GM12878 (cell line): ENCODE results near the gene ZNF445. TPM values are rescaled to one million over a fixed set of nuclear protein-coding genes. Genes with fewer than 3 reads are reported as not detected.

ENCODE experiments used
- ATAC-seq: fragments of 200-7000 bp; cut with Tn5 transposase; 3 replicates; pipeline ENCODE4 v1.9.1; 2020; ENCODE audit warnings: mild to moderate bottlenecking, moderate library complexity
- BruUV-seq: library from RNA; stranded (reverse); fragments of 400-500 nt; replicated peaks from 2 replicates; lab custom pipeline; 2021; lab: Mats Ljungman, UMichigan
- CTCF ChIA-PET: fragments of 300-600 bp; sonication (Branson Sonifier 250); formaldehyde crosslinking; extraction: SDS; loops from one replicate; lab custom pipeline; 2021; ENCODE audit warnings: inconsistent platforms; lab: Yijun Ruan, JAX
- POLR2A ChIA-PET: fragments of 350-600 bp; formaldehyde crosslinking; extraction: SDS; loops from one replicate; lab custom pipeline; 2021; ENCODE audit warnings: inconsistent platforms; lab: Charles Lee
- RAD21 ChIA-PET: fragments of 300-600 bp; sonication (Branson Sonifier 250); formaldehyde crosslinking; loops from one replicate; lab custom pipeline; 2023; ENCODE audit warnings: antibody characterized with exemption; ENCODE audit not compliant: unreplicated experiment; lab: Charles Lee
- SMC1A ChIA-PET: fragments of 300-600 bp; sonication (Branson Sonifier 250); formaldehyde crosslinking; loops from one replicate; lab custom pipeline; 2023; ENCODE audit not compliant: unreplicated experiment, uncharacterized antibody; lab: Charles Lee
- DNase-seq: peaks from one replicate; pipeline ENCODE4 v3.0.0-alpha.2; 2011; ENCODE audit warnings: low read depth, low spot score
- FAIRE-seq: peaks from 3 replicates; lab custom pipeline; 2011; peaks lifted over from hg19 to GRCh38; lab: Jason Lieb, UNC
- H2AFZ ChIP-seq: 2 replicates; pipeline ENCODE4 v1.6.0; 2011; ENCODE audit warnings: low read depth, low read length, control low read depth; ENCODE audit not compliant: control insufficient read depth
- H3K27ac ChIP-seq: 2 replicates; pipeline ENCODE4 v1.5.1; 2011; ENCODE audit warnings: control low read depth; ENCODE audit not compliant: control insufficient read depth, insufficient read depth
- H3K27me3 ChIP-seq, 2 experiments: replicated peaks in 1 of 2; 2 replicates each; pipeline versions ENCODE4 v1.6.0 to v1.6.1; 2011; ENCODE audit warnings: low read length in 1 of 2; ENCODE audit not compliant: control insufficient read depth in 2 of 2, insufficient read depth in 2 of 2
- H3K36me3 ChIP-seq, 2 experiments: 2 replicates each; pipeline ENCODE4 v1.5.1; 2011; ENCODE audit warnings: low read length in 1 of 2; ENCODE audit not compliant: control insufficient read depth in 2 of 2, insufficient read depth in 2 of 2
- H3K4me1 ChIP-seq: 2 replicates; pipeline ENCODE4 v1.6.1; 2011; ENCODE audit warnings: mild to moderate bottlenecking, low read length, moderate library complexity, mixed read lengths; ENCODE audit not compliant: control insufficient read depth, insufficient read depth
- H3K4me2 ChIP-seq: 2 replicates; pipeline ENCODE4 v1.6.0; 2011; ENCODE audit warnings: control low read depth; ENCODE audit not compliant: control insufficient read depth, insufficient read depth
- H3K4me3 ChIP-seq: fragments of 200-600 bp; sonication (generic); 2 replicates; pipeline ENCODE4 v1.5.1; 2016
- H3K79me2 ChIP-seq: 2 replicates; pipeline ENCODE4 v1.6.0; 2011; ENCODE audit warnings: low read length; ENCODE audit not compliant: control insufficient read depth, insufficient read depth
- H3K9ac ChIP-seq: 2 replicates; pipeline ENCODE4 v1.8.0; 2011; ENCODE audit warnings: low read length, control low read depth, mixed read lengths; ENCODE audit not compliant: control insufficient read depth, insufficient read depth
- H3K9me3 ChIP-seq: replicated peaks from 3 replicates; pipeline ENCODE4 v1.5.1; 2011; ENCODE audit warnings: mild to moderate bottlenecking, low read length; ENCODE audit not compliant: control insufficient read depth, insufficient read depth
- H4K20me1 ChIP-seq: 2 replicates; pipeline ENCODE4 v1.6.0; 2011; ENCODE audit not compliant: control insufficient read depth, insufficient read depth
- EP300 ChIP-seq, 2 experiments: fragments of 150-350 bp in 1 of 2; IDR thresholded peaks; 2 replicates each; pipeline ENCODE4 v1.6.1; 2011 to 2012; ENCODE audit warnings: low read depth in 2 of 2, low read length in 2 of 2, borderline replicate concordance in 1 of 2, improper control_type of control experiment in 1 of 2, inconsistent platforms in 1 of 2; ENCODE audit not compliant: control insufficient read depth in 1 of 2
- ETV6 ChIP-seq, 2 experiments: fragments of 450-650 bp in 1 of 2; IDR thresholded peaks in 1 of 2; conservative IDR thresholded peaks in 1 of 2; 2 replicates each; pipeline ENCODE4 v1.6.1; 2014; ENCODE audit warnings: antibody characterized with exemption in 1 of 2, borderline replicate concordance in 1 of 2, low read depth in 1 of 2, mild to moderate bottlenecking in 1 of 2, moderate library complexity in 1 of 2
- FOXM1 ChIP-seq: IDR thresholded peaks from 2 replicates; pipeline ENCODE4 v1.6.1; 2012; ENCODE audit warnings: low read depth, mild to moderate bottlenecking, inconsistent platforms, low read length, moderate library complexity
- MEF2B ChIP-seq: fragments of 450-650 bp; IDR thresholded peaks from 2 replicates; pipeline ENCODE4 v1.6.1; 2018; ENCODE audit warnings: mild to moderate bottlenecking, moderate library complexity; ENCODE audit not compliant: partially characterized antibody, poor library complexity, severe bottlenecking
- MTA2 ChIP-seq: fragments of 450-650 bp; IDR thresholded peaks from 2 replicates; pipeline ENCODE4 v1.6.1; 2016; ENCODE audit warnings: low read depth, mild to moderate bottlenecking, moderate library complexity
- MTA3 ChIP-seq: IDR thresholded peaks from 2 replicates; pipeline ENCODE4 v1.6.1; 2012; ENCODE audit warnings: low read length, inconsistent platforms, borderline replicate concordance
- MYB ChIP-seq: fragments of 150-350 bp; IDR thresholded peaks from 2 replicates; pipeline ENCODE4 v1.6.1; 2014; ENCODE audit warnings: mild to moderate bottlenecking, low read depth, low read length, borderline replicate concordance
- NFXL1 ChIP-seq: fragments of 450-650 bp; IDR thresholded peaks from 2 replicates; pipeline ENCODE4 v1.6.1; 2017; ENCODE audit warnings: antibody characterized with exemption, mild to moderate bottlenecking, borderline replicate concordance
- NFYB ChIP-seq: IDR thresholded peaks from 2 replicates; pipeline ENCODE4 v1.6.1; 2011; ENCODE audit warnings: low read depth, mild to moderate bottlenecking, low read length, improper control_type of control experiment, moderate library complexity; ENCODE audit not compliant: insufficient read depth
- PAX5 ChIP-seq: IDR thresholded peaks from 2 replicates; pipeline ENCODE4 v1.6.1; 2011; ENCODE audit warnings: low read depth, low read length, borderline replicate concordance
- STAT1 ChIP-seq: fragments of 450-650 bp; conservative IDR thresholded peaks from 2 replicates; pipeline ENCODE4 v1.6.1; 2014; ENCODE audit warnings: antibody characterized with exemption, mild to moderate bottlenecking
- ZNF217 ChIP-seq: fragments of 450-650 bp; IDR thresholded peaks from 2 replicates; pipeline ENCODE4 v1.6.1; 2017; ENCODE audit warnings: antibody characterized with exemption, mild to moderate bottlenecking
- ZNF274 ChIP-seq: IDR thresholded peaks from one replicate; pipeline ENCODE4 v1.8.0; 2011; ENCODE audit not compliant: insufficient read length, insufficient read depth
- ZNF384 ChIP-seq: IDR thresholded peaks from 2 replicates; pipeline ENCODE4 v1.6.1; 2012; ENCODE audit warnings: low read depth, mild to moderate bottlenecking, low read length, improper control_type of control experiment, borderline replicate concordance
- WGBS: methylation state at CpG from one replicate; pipeline ENCODE4 v1.1.6; 2016; ENCODE audit warnings: low lambda C conversion rate; ENCODE audit not compliant: insufficient replicate concordance, insufficient coverage; ENCODE audit errors: missing lambda C conversion rate; 5-methylcytosine and 5-hydroxymethylcytosine counted together
- in situ Hi-C: fragments of 300-500 bp; cut with MboI; formaldehyde crosslinking; loops from 9 replicates; pipeline ENCODE4 v1.14.3; 2018; ENCODE audit warnings: mixed read lengths
- intact Hi-C: fragments of 100-400 bp; cut with micrococcal nuclease; formaldehyde crosslinking; loops from one replicate; pipeline ENCODE4 v1.14.2; 2022; ENCODE audit not compliant: unreplicated experiment
- polyA plus RNA-seq, 11 experiments: library from polyadenylated mRNA; depleted of rRNA in 4 of 11; unstranded in 6 of 11; stranded (reverse) in 5 of 11; fragments of >200 nt; fragmentation: Nextera tagmentation in 4 of 11; fragmentation: Illumina TruSeq in 1 of 11; extraction: Ambion mirVana in 4 of 11; extraction: Trizol in 1 of 11; gene quantifications; 1 replicate in 1 of 11; 2 replicates in 10 of 11; pipeline versions ENCODE4 v1.2.1 to v1.2.3, GENCODE V29; 2011 to 2016; ENCODE audit warnings: inconsistent platforms in 2 of 11, missing spikeins in 2 of 11, low read depth in 1 of 11
- total RNA-seq, 4 experiments: library from RNA; depleted of rRNA in 3 of 4; stranded (reverse); fragments of >200 nt in 3 of 4; fragmentation: Illumina TruSeq in 1 of 4; extraction: Trizol in 1 of 4; gene quantifications; 2 replicates each; pipeline versions ENCODE4 v1.2.1 to v1.2.3, GENCODE V29; 2013 to 2021
- TF ChIP-seq, protein P1 (sequence below): fragments of 450-650 bp; IDR thresholded peaks from 2 replicates; pipeline ENCODE4 v1.6.1; 2017; ENCODE audit warnings: mild to moderate bottlenecking

Gene ZNF445
- total and polyA plus RNA-seq, 10 of the 15 experiments (the other 5 are each of a cell fraction or from before 2014, with no cell fraction given), result 0.80 to 14.4 (median 5.6) TPM

DNA sequence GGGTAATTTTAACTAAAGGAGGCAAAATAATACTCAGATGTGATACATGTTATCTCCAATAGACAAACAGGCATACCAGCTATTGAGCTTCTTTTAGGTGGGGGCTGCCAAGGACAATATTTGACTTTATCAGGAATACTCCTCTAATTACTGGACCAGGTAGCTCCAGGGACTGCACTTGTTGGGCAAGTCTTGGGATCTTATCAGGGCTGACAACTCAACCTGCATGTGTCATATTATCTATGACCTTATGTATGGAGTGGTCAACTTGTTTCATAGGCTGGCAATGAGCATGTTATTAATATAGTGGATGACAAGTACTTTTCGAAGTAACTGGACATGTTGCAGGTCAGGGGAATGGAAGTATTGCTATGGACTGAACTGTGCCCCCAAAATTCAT lies 15.0 kb upstream of the ZNF445 start (continued):
- TF ChIP-seq EP300 (IDR thresholded peaks at IDR 0.05; ENCODE audit: borderline replicate concordance in 1 of 2, control insufficient read depth in 1 of 2, low read depth in 2 of 2, low read length in 2 of 2), result no peak
- TF ChIP-seq, all 136 proteins: peak for 0

DNA sequence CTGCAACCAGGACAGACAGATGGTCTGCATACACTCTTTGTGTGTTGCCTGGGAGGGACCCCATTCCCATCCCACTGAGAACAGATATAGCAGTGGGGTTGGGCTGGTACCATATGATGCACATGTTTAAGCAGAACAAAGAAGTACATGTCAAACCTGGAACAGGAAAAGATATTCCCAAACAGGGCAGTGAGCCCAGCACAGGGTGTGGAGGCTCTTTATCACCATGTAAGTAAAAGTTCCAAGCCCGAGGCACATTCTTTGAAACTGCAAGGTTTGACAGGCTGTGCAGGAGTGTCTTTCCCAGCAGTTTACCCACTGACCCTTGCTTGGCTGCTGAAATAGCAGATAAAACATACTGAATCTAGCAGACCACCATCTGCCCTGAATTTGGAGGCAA lies 5.3 kb upstream of the ZNF445 start:
- ChIA-PET SMC1A (no interaction called here), RAD21 (interaction anchor here (0.6 kb wide), 1 partner anchor 15 kb away, joined by 4 read pairs; no protein-coding TSS in a partner anchor), POLR2A (no interaction called here), CTCF (no interaction called here)
- intact Hi-C loops, result no loop called here
- Histone ChIP-seq H3K4me1 (peaks cover 4% of the 10 kb centered on the region; the same call in 1 of the 2 replicates), H3K4me3 (no peak overlapping the region), H3K9me3 (no peaks in the 10 kb centered on the region), H2AFZ (no peak overlapping the region), H3K79me2 (no peaks in the 10 kb centered on the region), H3K4me2 (no peak overlapping the region), H3K9ac (no peak overlapping the region), H4K20me1 (no peaks in the 10 kb centered on the region), H3K36me3 (no peaks in the 10 kb centered on the region), H3K27ac (no peak overlapping the region), H3K27me3 (no peaks in the 10 kb centered on the region)
- TF ChIP-seq MEF2B (no peak), MYB (no peak), ZNF274 (no peak), ETV6 (conservative IDR thresholded peaks at IDR 0.05 in 1 of 2, IDR thresholded peaks at IDR 0.05 in 1 of 2; ENCODE audit: borderline replicate concordance in 1 of 2, low read depth in 1 of 2) (no peak), ZNF384 (no peak), MTA3 (no peak), NFXL1 (no peak), FOXM1 (no peak), NFYB (no peak), ZNF217 (no peak), STAT1 (no peak), PAX5 (no peak), MTA2 (no peak)
- TF ChIP-seq, protein P1, sequence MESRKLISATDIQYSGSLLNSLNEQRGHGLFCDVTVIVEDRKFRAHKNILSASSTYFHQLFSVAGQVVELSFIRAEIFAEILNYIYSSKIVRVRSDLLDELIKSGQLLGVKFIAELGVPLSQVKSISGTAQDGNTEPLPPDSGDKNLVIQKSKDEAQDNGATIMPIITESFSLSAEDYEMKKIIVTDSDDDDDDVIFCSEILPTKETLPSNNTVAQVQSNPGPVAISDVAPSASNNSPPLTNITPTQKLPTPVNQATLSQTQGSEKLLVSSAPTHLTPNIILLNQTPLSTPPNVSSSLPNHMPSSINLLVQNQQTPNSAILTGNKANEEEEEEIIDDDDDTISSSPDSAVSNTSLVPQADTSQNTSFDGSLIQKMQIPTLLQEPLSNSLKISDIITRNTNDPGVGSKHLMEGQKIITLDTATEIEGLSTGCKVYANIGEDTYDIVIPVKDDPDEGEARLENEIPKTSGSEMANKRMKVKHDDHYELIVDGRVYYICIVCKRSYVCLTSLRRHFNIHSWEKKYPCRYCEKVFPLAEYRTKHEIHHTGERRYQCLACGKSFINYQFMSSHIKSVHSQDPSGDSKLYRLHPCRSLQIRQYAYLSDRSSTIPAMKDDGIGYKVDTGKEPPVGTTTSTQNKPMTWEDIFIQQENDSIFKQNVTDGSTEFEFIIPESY, result no peak
- 52% methylated on average over 1 of the region's 1 CpG for WGBS
- FAIRE-seq, result no peak
- BruUV-seq, result no TSS peak
- ATAC-seq, result no peak
- in situ Hi-C loops, result no loop called here
- DNase-seq, result no peak
